CD4-positive, alpha-beta T cell (primary cell): ENCODE results near the gene COL18A1. TPM values are rescaled to one million over a fixed set of nuclear protein-coding genes. Genes with fewer than 3 reads are reported as not detected.

ENCODE experiments used
- ATAC-seq: fragments of 200-7000 bp; cut with Tn5 transposase; one replicate; pipeline ENCODE4 v1.10.0; 2022; ENCODE audit warnings: mild to moderate bottlenecking; ENCODE audit not compliant: poor library complexity
- CTCF ChIA-PET: fragments of 350-600 bp; sonication (Branson Sonifier 250); formaldehyde crosslinking; loops from one replicate; lab custom pipeline; 2021; ENCODE audit warnings: antibody characterized with exemption, inconsistent platforms; lab: Charles Lee
- POLR2A ChIA-PET: fragments of 350-600 bp; sonication (Branson Sonifier 250); formaldehyde crosslinking; loops from one replicate; lab custom pipeline; 2021; ENCODE audit warnings: antibody characterized with exemption, inconsistent platforms; lab: Charles Lee
- DNase-seq, 14 experiments: peaks; one replicate each; pipeline ENCODE4 v3.0.0-alpha.2; 2013 to 2020; ENCODE audit warnings: mixed read lengths in 2 of 14
- H3K27ac ChIP-seq, 2 donors: one replicate each; pipeline versions ENCODE4 v1.5.1 to v1.7.0; 2013; ENCODE audit warnings: low read length in 2 of 2, low read depth in 1 of 2, mild to moderate bottlenecking in 1 of 2
- H3K27me3 ChIP-seq, 2 experiments: 1 replicate in 1 of 2; 2 replicates in 1 of 2; pipeline versions ENCODE4 v1.6.1 to v1.7.0; 2013; ENCODE audit warnings: low read length in 2 of 2, control low read depth in 1 of 2, mild to moderate bottlenecking in 1 of 2, moderate library complexity in 1 of 2; ENCODE audit not compliant: insufficient read depth in 2 of 2, control insufficient read depth in 1 of 2
- H3K36me3 ChIP-seq: one replicate; pipeline ENCODE4 v1.6.1; 2013; ENCODE audit warnings: low read length, control low read depth; ENCODE audit not compliant: insufficient read depth
- H3K4me1 ChIP-seq: one replicate; pipeline ENCODE4 v1.6.1; 2013; ENCODE audit warnings: low read length, control low read depth; ENCODE audit not compliant: insufficient read depth
- H3K4me3 ChIP-seq: one replicate; pipeline ENCODE4 v1.5.1; 2013; ENCODE audit warnings: mild to moderate bottlenecking, low read length, moderate library complexity
- H3K9me3 ChIP-seq, 2 experiments: 1 replicate in 1 of 2; 2 replicates in 1 of 2; pipeline versions ENCODE4 v1.6.1 to v1.7.0; 2013; ENCODE audit warnings: low read length in 2 of 2, mild to moderate bottlenecking in 2 of 2, control low read depth in 1 of 2, moderate library complexity in 1 of 2; ENCODE audit not compliant: control insufficient read depth in 1 of 2, insufficient read depth in 1 of 2
- H3K27ac Mint-ChIP-seq: one replicate; pipeline ENCODE4 v1.8.0; 2020; ENCODE audit warnings: mixed read lengths
- H3K27me3 Mint-ChIP-seq: one replicate; pipeline ENCODE4 v1.8.0; 2021; ENCODE audit warnings: mixed read lengths
- H3K36me3 Mint-ChIP-seq: one replicate; pipeline ENCODE4 v1.8.0; 2021; ENCODE audit warnings: low read depth, mixed read lengths
- H3K4me1 Mint-ChIP-seq: one replicate; pipeline ENCODE4 v1.8.0; 2021; ENCODE audit warnings: low read depth, mixed read lengths
- H3K4me3 Mint-ChIP-seq: one replicate; pipeline ENCODE4 v1.8.0; 2020; ENCODE audit warnings: mild to moderate bottlenecking, mixed read lengths
- H3K9me3 Mint-ChIP-seq: one replicate; pipeline ENCODE4 v1.8.0; 2020; ENCODE audit warnings: mixed read lengths
- CTCF ChIP-seq: fragments of 200-600 bp; IDR thresholded peaks from one replicate; pipeline ENCODE4 v1.8.0; 2022; ENCODE audit warnings: antibody characterized with exemption, mild to moderate bottlenecking
- intact Hi-C, 2 experiments: fragments of 100-400 bp; cut with DNase I in 1 of 2; cut with micrococcal nuclease in 1 of 2; formaldehyde crosslinking; loops; one replicate each; pipeline versions ENCODE4 v1.15.1 to v1.9.0; 2023 to 2025; cut with DNase I, micrococcal nuclease
- total RNA-seq, 174 experiments: library from RNA in 2 of 174; stranded (reverse) in 2 of 174; gene quantifications; one replicate each; pipeline ENCODE4 v1.2.3 and lab custom pipeline; 2021 to 2026

COL18A1 gene
- total RNA-seq, 2 experiments from 2014 or later: 15.2 to 16.0 TPM

GRCh38 chr21:45523411-45524101 lies 118.6 kb downstream of the COL18A1 start:
- Mint-ChIP-seq H3K36me3 (peaks cover 61% of the 10 kb centered on the region), H3K27me3 (no peaks in the 10 kb centered on the region), H3K27ac (no peak overlapping the region), H3K4me1 (no peaks in the 10 kb centered on the region), H3K4me3 (no peak overlapping the region), H3K9me3 (peaks cover 11% of the 10 kb centered on the region)
- POLR2A ChIA-PET: no interaction called here
- Histone ChIP-seq H3K27ac (no peak overlapping the region), H3K4me1 (no peaks in the 10 kb centered on the region), H3K4me3 (no peak overlapping the region), H3K27me3 (no peaks in the 10 kb centered on the region), H3K9me3 (peaks cover 6 to 11% of the 10 kb centered on the region in 2 experiments), H3K36me3 (peaks cover 14% of the 10 kb centered on the region)
- ATAC-seq (no peak), DNase-seq (no peak)
- intact Hi-C loops: no loop called here
- CTCF ChIA-PET: no interaction called here
- no peak for TF ChIP-seq CTCF

- POLR2A ChIA-PET: no interaction called here
- DNase-seq (no peak), ATAC-seq (no peak)
- intact Hi-C loops: no loop called here
- CTCF ChIA-PET: no interaction called here
- TF ChIP-seq CTCF: no peak
- Mint-ChIP-seq H3K4me1 (no peaks in the 10 kb centered on the region), H3K27me3 (no peaks in the 10 kb centered on the region), H3K27ac (no peak overlapping the region), H3K4me3 (no peak overlapping the region), H3K9me3 (peaks cover 5% of the 10 kb centered on the region), H3K36me3 (peaks cover 49% of the 10 kb centered on the region)
- Histone ChIP-seq H3K9me3 (peaks cover 6 to 8% of the 10 kb centered on the region in 2 experiments), H3K4me3 (no peak overlapping the region), H3K4me1 (no peaks in the 10 kb centered on the region), H3K27me3 (no peaks in the 10 kb centered on the region), H3K36me3 (peaks cover 21% of the 10 kb centered on the region), H3K27ac (no peak overlapping the region)
These were observed 119.8 kb downstream of the COL18A1 start for GRCh38 chr21:45524756-45525152.

- no peaks in the 10 kb centered on the region for H3K27me3 Mint-ChIP-seq
- DNase-seq: no peak
These were observed 120.4 kb downstream of the COL18A1 start for GRCh38 chr21:45525153-45525909.

More at GRCh38 chr21:45525153-45525909, 120.4 kb downstream of the COL18A1 start:
- CTCF ChIA-PET: no interaction called here
- Histone ChIP-seq H3K9me3 (peaks cover 2 to 6% of the 10 kb centered on the region in 2 experiments), H3K4me1 (no peaks in the 10 kb centered on the region), H3K27me3 (no peaks in the 10 kb centered on the region), H3K36me3 (peaks cover 27% of the 10 kb centered on the region), H3K4me3 (no peak overlapping the region), H3K27ac (no peak overlapping the region)
- POLR2A ChIA-PET: no interaction called here
- no peak for ATAC-seq
- Mint-ChIP-seq H3K36me3 (peaks cover 43% of the 10 kb centered on the region), H3K9me3 (peaks cover under 1% of the 10 kb centered on the region), H3K4me3 (no peak overlapping the region), H3K4me1 (no peaks in the 10 kb centered on the region), H3K27ac (no peak overlapping the region)
- no peak for TF ChIP-seq CTCF
- intact Hi-C loops: no loop called here
